PC-3 (cell line): Measurements from ENCODE around the gene DHCR7.

Experiments used
- CTCF ChIP-seq: fragments of 300-600 bp; sonication (generic); conservative IDR thresholded peaks from 2 replicates; pipeline ENCODE4 v1.5.1; 2017; ENCODE audit warnings: antibody characterized with exemption, low read depth, mild to moderate bottlenecking, low read length
- EZH2phosphoT487 ChIP-seq: fragments of 300-600 bp; sonication (generic); IDR thresholded peaks from 2 replicates; pipeline ENCODE4 v1.6.1; 2018; ENCODE audit warnings: mild to moderate bottlenecking, antibody characterized with exemption, low read length, borderline replicate concordance

- TF ChIP-seq CTCF (no peak), EZH2phosphoT487 (no peak)
Measured at GRCh38 chr11:71393283-71393682, 54.9 kb downstream of the DHCR7 start.
